ENCODE results near the gene CDX2.

CDX2 gene

GRCh38 chr13:27915301-27916207 is 53.6 kb downstream of the CDX2 start:
- no peak for DNase-seq

- DNase-seq = no peak
Observed at GRCh38 chr13:27913160-27913559, 56.0 kb downstream of the CDX2 start.

GRCh38 chr13:27911521-27911920 is 57.6 kb downstream of the CDX2 start:
- no peak for DNase-seq
